ENCODE measurements around the gene CLEC4G. TPM values are rescaled to one million over a fixed set of nuclear protein-coding genes. Genes with fewer than 3 reads are reported as not detected.

CLEC4G gene
- total RNA-seq, 1 experiment from 2014 or later = 0.55 TPM

DNA sequence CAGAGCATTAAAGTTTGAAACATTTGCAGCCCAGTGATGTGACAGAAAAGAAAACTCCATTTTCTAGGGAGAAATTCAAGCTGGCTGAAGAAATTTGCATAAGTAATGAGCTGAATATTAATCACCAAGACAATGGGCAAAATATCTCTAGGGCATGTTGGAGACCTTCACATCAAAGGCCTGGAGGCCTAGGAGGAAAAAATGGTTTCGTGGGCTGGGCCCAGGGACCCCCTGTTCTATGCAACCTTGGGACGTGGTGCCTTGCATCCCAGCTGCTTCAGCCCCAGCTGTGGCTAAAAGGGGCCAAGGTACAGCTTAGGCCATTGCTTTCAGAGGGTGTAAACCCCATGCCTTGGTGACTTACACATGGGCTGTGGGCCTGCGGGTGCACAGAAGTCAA lies 25.4 kb upstream of the CLEC4G start (continued):
- TF ChIP-seq, protein P1, sequence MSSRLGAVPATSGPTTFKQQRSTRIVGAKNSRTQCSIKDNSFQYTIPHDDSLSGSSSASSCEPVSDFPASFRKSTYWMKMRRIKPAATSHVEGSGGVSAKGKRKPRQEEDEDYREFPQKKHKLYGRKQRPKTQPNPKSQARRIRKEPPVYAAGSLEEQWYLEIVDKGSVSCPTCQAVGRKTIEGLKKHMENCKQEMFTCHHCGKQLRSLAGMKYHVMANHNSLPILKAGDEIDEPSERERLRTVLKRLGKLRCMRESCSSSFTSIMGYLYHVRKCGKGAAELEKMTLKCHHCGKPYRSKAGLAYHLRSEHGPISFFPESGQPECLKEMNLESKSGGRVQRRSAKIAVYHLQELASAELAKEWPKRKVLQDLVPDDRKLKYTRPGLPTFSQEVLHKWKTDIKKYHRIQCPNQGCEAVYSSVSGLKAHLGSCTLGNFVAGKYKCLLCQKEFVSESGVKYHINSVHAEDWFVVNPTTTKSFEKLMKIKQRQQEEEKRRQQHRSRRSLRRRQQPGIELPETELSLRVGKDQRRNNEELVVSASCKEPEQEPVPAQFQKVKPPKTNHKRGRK (CRISPR knock-in tag; IDR thresholded peaks at IDR 0.05; ENCODE audit: borderline replicate concordance) = no peak
- TF ChIP-seq ZNF423 (CRISPR knock-in tag; IDR thresholded peaks at IDR 0.05) = no peak
- TF ChIP-seq CBFB (CRISPR knock-in tag; IDR thresholded peaks at IDR 0.05; ENCODE audit: low read depth) = no peak
- no peak for TF ChIP-seq GABPB1 (CRISPR knock-in tag; IDR thresholded peaks at IDR 0.05)
- TF ChIP-seq, protein P2, sequence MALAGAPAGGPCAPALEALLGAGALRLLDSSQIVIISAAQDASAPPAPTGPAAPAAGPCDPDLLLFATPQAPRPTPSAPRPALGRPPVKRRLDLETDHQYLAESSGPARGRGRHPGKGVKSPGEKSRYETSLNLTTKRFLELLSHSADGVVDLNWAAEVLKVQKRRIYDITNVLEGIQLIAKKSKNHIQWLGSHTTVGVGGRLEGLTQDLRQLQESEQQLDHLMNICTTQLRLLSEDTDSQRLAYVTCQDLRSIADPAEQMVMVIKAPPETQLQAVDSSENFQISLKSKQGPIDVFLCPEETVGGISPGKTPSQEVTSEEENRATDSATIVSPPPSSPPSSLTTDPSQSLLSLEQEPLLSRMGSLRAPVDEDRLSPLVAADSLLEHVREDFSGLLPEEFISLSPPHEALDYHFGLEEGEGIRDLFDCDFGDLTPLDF (CRISPR knock-in tag; IDR thresholded peaks at IDR 0.05) = no peak
- TF ChIP-seq, protein P3, sequence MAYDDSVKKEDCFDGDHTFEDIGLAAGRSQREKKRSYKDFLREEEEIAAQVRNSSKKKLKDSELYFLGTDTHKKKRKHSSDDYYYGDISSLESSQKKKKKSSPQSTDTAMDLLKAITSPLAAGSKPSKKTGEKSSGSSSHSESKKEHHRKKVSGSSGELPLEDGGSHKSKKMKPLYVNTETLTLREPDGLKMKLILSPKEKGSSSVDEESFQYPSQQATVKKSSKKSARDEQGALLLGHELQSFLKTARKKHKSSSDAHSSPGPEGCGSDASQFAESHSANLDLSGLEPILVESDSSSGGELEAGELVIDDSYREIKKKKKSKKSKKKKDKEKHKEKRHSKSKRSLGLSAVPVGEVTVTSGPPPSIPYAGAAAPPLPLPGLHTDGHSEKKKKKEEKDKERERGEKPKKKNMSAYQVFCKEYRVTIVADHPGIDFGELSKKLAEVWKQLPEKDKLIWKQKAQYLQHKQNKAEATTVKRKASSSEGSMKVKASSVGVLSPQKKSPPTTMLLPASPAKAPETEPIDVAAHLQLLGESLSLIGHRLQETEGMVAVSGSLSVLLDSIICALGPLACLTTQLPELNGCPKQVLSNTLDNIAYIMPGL (CRISPR knock-in tag; IDR thresholded peaks at IDR 0.05) = no peak
- TF ChIP-seq JAZF1 (CRISPR knock-in tag; IDR thresholded peaks at IDR 0.05) = no peak
- no peak for TF ChIP-seq ELF4 (CRISPR knock-in tag; IDR thresholded peaks at IDR 0.05; ENCODE audit: low read depth)
- TF ChIP-seq, protein P4, sequence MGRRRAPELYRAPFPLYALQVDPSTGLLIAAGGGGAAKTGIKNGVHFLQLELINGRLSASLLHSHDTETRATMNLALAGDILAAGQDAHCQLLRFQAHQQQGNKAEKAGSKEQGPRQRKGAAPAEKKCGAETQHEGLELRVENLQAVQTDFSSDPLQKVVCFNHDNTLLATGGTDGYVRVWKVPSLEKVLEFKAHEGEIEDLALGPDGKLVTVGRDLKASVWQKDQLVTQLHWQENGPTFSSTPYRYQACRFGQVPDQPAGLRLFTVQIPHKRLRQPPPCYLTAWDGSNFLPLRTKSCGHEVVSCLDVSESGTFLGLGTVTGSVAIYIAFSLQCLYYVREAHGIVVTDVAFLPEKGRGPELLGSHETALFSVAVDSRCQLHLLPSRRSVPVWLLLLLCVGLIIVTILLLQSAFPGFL (CRISPR knock-in tag; IDR thresholded peaks at IDR 0.05; ENCODE audit: borderline replicate concordance) = no peak

DNA sequence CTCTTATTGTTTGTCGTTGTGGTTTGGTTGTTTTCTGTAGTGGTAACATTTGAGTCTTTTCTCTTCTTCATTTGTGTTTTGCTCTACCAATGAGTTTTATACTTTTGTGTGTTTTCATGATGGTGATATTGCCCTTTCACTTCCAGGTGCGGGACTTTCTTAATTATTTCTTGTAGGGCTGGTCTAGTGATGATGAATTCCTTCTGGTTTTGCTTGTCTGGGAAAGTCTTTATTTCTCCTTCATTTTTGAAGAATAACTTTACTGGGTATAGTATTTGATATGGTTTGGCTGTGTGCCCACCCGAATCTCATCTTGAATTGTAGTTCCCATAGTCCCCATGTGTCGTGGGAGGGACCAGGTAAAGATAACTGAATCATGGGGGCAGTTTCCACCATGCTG lies 24.3 kb upstream of the CLEC4G start:
- H3K27me3 Mint-ChIP-seq (ENCODE audit: low read depth) = peaks cover 32% of the 10 kb centered on the region
- CTCF ChIA-PET = no interaction called here
- no peak overlapping the region for H3K4me3 Mint-ChIP-seq
- POLR2A ChIA-PET = no interaction called here
- DNase-seq (ENCODE audit: low spot score) (no peak), ATAC-seq (no peak)
- H3K27ac Mint-ChIP-seq = no peak overlapping the region
- H3K36me3 Mint-ChIP-seq = peaks cover 30% of the 10 kb centered on the region
- TF ChIP-seq, protein P5, sequence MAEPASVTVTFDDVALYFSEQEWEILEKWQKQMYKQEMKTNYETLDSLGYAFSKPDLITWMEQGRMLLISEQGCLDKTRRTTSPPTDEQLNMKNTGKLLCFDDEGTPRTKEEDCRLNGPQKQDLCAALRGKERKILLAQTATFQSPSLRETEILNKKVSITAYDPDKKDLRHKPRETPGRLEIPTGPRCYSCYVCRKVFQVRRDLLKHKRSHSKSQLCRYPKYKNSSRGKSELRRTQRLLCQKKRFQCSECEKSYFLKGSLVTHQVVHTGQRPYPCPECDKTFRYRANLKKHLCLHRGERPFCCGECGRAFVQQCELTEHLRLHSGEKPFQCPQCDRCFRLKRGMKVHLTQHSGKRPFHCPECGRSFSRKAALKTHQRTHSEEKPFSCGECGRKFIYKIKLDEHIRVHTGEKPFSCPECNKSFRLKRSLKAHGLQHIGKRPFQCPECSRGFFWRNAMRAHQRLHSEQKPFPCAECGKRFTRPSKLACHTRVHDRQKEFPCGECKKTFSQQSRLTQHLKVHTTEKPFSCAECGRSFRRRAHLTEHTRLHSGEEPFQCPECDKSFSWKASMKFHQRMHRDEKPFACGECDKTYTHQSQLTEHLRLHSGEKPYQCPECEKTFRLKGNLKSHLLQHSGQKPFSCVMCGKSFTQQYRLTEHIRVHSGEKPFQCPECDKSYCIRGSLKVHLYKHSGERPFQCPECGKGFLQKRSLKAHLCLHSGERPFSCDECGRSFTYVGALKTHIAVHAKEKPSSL (CRISPR knock-in tag; conservative IDR thresholded peaks at IDR 0.05) = no peak
- H3K9me3 Mint-ChIP-seq = peaks cover 79% of the 10 kb centered on the region
- H3K4me1 Mint-ChIP-seq = no peaks in the 10 kb centered on the region

DNA sequence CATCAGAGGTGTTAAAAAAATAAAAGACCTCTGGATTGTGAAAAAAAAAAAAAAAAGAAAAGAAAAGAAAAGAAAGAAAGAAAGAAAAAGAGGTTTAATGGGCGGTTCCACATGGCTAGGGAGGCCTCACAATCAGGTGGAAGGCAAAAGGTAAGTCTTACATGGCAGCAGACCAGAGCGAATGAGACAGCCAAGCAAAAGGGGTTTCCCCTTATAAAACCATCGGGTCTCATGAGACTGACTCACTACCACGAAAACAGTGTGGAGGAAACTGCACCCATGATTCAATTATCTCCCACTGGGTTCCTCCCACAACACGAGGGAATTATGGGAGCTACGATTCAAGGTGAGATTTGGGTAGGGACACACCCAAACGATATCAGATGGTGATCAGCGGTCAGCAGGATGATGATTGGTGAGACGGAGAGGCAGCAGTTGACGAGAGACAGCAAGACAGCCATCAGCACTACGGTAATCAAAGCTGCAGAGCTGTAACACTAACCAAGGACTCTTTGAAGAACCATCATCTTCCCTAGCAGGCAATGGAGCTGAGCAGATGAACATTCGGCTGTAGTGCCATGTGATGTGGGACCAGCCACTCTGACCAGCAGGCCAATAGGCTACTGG lies 19.4 kb upstream of the CLEC4G start:
- peaks cover 52% of the 10 kb centered on the region for H3K9me3 Mint-ChIP-seq
- ATAC-seq (no peak), DNase-seq (ENCODE audit: low spot score) (no peak)
- H3K4me1 Mint-ChIP-seq = peaks cover 20% of the 10 kb centered on the region
- no peak overlapping the region for H3K4me3 Mint-ChIP-seq
- TF ChIP-seq ZNF416 (CRISPR knock-in tag; IDR thresholded peaks at IDR 0.05) (no peak), ZNF232 (CRISPR knock-in tag; IDR thresholded peaks at IDR 0.05) (no peak), SMAD3 (CRISPR knock-in tag; IDR thresholded peaks at IDR 0.05; ENCODE audit: borderline replicate concordance) (no peak)
- TF ChIP-seq, protein P5 (CRISPR knock-in tag; conservative IDR thresholded peaks at IDR 0.05) = no peak
- H3K27me3 Mint-ChIP-seq (ENCODE audit: low read depth) = peaks cover 11% of the 10 kb centered on the region
- CTCF ChIA-PET = interaction anchor here (1.3 kb wide), 1 partner anchor 48 kb away, joined by 4 read pairs; no protein-coding TSS in a partner anchor
- H3K27ac Mint-ChIP-seq = no peak overlapping the region
- POLR2A ChIA-PET = no interaction called here
- H3K36me3 Mint-ChIP-seq = peaks cover 9% of the 10 kb centered on the region
